PFSK-1 (cell line): Measurements from ENCODE around the gene F5.

Source experiments
- FOXP2 ChIP-seq: optimal IDR thresholded peaks from 2 replicates; pipeline ENCODE3; 2011; ENCODE audit warnings: borderline replicate concordance, control low read depth, inconsistent platforms; ENCODE audit not compliant: insufficient read depth; ENCODE audit errors: extremely low read length, extremely low read depth
- POLR2AphosphoS5 ChIP-seq: IDR thresholded peaks from 2 replicates; pipeline ENCODE4 v1.6.1; 2012; ENCODE audit warnings: low read depth, mild to moderate bottlenecking, control low read depth, low read length, moderate library complexity
- REST ChIP-seq, 2 experiments: IDR thresholded peaks; 2 replicates each; pipeline versions ENCODE4 v1.6.1 to v1.8.0; 2011 to 2012; ENCODE audit warnings: low read depth in 2 of 2, low read length in 2 of 2, control low read depth in 1 of 2, inconsistent platforms in 1 of 2, mild to moderate bottlenecking in 1 of 2, moderate library complexity in 1 of 2; ENCODE audit not compliant: insufficient read depth in 1 of 2
- SIN3A ChIP-seq: IDR thresholded peaks from 2 replicates; pipeline ENCODE4 v1.6.1; 2012; ENCODE audit warnings: mild to moderate bottlenecking, low read length, moderate library complexity, borderline replicate concordance; ENCODE audit not compliant: insufficient read depth
- TAF1 ChIP-seq: IDR thresholded peaks from 2 replicates; pipeline ENCODE4 v1.6.1; 2012; ENCODE audit warnings: low read length, control low read depth, borderline replicate concordance; ENCODE audit not compliant: insufficient read depth

Gene F5

GRCh38 chr1:169630006-169630405 lies 43.7 kb upstream of the F5 start, which contains the start of gene SELP:
Gene SELP (minus strand): TSS chr1:169630124. CDS start chr1:169630074, 50 bp downstream.
- TF ChIP-seq SIN3A (no peak), REST (IDR thresholded peaks at IDR 0.05; ENCODE audit: insufficient read depth in 1 of 2, low read depth in 2 of 2, low read length in 2 of 2) (no peak), TAF1 (no peak)

- TF ChIP-seq POLR2AphosphoS5, result no peak
- TF ChIP-seq TAF1, result no peak
- TF ChIP-seq REST (IDR thresholded peaks at IDR 0.05; ENCODE audit: insufficient read depth in 1 of 2, low read depth in 2 of 2, low read length in 2 of 2), result no peak
- TF ChIP-seq FOXP2, result no peak
- TF ChIP-seq SIN3A, result no peak
Measured at GRCh38 chr1:169624912-169625311, 38.6 kb upstream of the F5 start.

GRCh38 chr1:169624122-169624521 lies 37.8 kb upstream of the F5 start:
- TF ChIP-seq SIN3A (no peak), POLR2AphosphoS5 (no peak), REST (IDR thresholded peaks at IDR 0.05; ENCODE audit: insufficient read depth in 1 of 2, low read depth in 2 of 2, low read length in 2 of 2) (no peak), TAF1 (no peak), FOXP2 (no peak)

GRCh38 chr1:169623132-169623926 lies 37.0 kb upstream of the F5 start:
- TF ChIP-seq POLR2AphosphoS5, result no peak
- no peak for TF ChIP-seq REST (IDR thresholded peaks at IDR 0.05; ENCODE audit: insufficient read depth in 1 of 2, low read depth in 2 of 2, low read length in 2 of 2)
- TF ChIP-seq SIN3A, result no peak
- no peak for TF ChIP-seq TAF1
- TF ChIP-seq FOXP2, result no peak
